ENCODE measurements around the gene NXPH4.

The NXPH4 gene

DNA sequence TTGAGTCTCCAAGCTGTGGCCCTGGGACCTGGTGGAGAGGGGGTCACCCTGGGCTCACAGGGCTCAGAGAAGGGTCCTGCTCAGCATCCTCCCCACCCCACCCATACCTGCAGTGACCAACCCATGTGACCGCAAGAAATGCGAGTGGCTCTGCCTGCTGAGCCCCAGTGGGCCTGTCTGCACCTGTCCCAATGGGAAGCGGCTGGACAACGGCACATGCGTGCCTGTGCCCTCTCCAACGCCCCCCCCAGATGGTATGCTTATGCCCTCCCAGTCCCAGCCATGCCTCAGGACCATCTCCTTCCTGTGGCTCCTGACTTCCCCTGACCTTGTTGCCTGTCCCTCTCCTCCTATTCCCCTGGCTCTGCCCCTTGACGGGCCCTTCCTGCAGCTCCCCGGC lies 6.7 kb upstream of the NXPH4 start:
- TF ChIP-seq, protein P1, sequence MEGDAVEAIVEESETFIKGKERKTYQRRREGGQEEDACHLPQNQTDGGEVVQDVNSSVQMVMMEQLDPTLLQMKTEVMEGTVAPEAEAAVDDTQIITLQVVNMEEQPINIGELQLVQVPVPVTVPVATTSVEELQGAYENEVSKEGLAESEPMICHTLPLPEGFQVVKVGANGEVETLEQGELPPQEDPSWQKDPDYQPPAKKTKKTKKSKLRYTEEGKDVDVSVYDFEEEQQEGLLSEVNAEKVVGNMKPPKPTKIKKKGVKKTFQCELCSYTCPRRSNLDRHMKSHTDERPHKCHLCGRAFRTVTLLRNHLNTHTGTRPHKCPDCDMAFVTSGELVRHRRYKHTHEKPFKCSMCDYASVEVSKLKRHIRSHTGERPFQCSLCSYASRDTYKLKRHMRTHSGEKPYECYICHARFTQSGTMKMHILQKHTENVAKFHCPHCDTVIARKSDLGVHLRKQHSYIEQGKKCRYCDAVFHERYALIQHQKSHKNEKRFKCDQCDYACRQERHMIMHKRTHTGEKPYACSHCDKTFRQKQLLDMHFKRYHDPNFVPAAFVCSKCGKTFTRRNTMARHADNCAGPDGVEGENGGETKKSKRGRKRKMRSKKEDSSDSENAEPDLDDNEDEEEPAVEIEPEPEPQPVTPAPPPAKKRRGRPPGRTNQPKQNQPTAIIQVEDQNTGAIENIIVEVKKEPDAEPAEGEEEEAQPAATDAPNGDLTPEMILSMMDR (conservative IDR thresholded peaks at IDR 0.05; ENCODE audit: low read depth) = no peak
- POLR2A ChIA-PET (ENCODE audit: low non-redundant PET) = no interaction called here
- no peak for DNase-seq (ENCODE audit: low spot score)
- CTCF ChIA-PET = no interaction called here
- peak overlapping the region; percentile 49 for H3K27ac ChIP-seq

DNA sequence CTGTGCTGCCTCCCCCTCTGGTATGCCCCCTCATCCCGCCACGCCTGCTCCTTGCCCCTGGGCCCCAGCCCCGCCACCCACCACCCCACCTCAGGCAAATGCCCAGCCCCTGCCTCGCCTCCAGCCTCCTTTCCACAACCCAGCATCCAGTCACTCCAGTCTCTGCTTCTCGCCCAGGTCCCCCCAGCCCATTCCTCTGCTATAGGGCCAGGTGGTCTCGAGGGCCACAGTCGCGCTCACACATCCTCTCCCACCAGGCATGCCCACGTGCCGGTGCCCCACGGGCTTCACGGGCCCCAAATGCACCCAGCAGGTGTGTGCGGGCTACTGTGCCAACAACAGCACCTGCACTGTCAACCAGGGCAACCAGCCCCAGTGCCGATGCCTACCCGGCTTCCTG lies 6.1 kb upstream of the NXPH4 start:
- DNase-seq (ENCODE audit: low spot score) = no peak
- ChIA-PET CTCF (interaction anchor here (1.0 kb wide), 1 partner anchor 29 kb away, joined by 3 read pairs; no protein-coding TSS in a partner anchor), POLR2A (ENCODE audit: low non-redundant PET) (no interaction called here)
- TF ChIP-seq, protein P1 (conservative IDR thresholded peaks at IDR 0.05; ENCODE audit: low read depth) = no peak
- H3K27ac ChIP-seq = peak overlapping the region; percentile 49

DNA sequence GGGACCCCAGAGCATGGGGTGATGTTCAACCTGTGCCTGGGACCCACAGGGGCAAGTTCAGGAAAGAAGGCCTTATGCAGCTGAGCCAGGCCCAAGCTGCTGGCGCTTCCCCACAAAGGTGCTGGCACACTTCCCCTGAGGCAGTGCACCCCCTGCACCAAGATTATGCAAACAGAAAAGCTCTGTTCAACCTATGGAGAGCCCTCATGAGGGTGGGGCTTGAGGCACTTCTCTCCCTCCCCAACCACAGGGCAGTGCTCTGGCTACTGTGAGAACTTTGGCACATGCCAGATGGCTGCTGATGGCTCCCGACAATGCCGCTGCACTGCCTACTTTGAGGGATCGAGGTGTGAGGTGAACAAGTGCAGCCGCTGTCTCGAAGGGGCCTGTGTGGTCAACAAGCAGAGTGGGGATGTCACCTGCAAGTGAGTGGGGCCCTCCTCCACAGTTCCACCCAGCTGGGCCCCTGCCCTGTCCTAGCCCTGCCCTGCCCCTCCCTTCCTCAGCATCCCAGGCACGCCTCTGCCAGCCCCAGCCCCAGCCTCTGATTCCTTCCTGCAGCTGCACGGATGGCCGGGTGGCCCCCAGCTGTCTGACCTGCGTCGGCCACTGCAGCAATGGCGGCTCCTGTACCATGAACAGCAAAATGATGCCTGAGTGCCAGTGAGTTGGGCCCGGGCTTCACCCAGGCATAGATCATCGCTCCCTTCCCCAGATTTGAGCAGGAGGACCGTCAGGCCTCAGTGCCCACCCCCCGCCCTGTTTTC lies 5.5 kb upstream of the NXPH4 start:
- CTCF ChIA-PET = interaction anchor here (1.0 kb wide), 1 partner anchor 28 kb away, joined by 3 read pairs; no protein-coding TSS in a partner anchor
- peak overlapping the region; percentile 49 for H3K27ac ChIP-seq
- DNase-seq (ENCODE audit: low spot score) = no peak
- POLR2A ChIA-PET (ENCODE audit: low non-redundant PET) = no interaction called here
- TF ChIP-seq, protein P1 (conservative IDR thresholded peaks at IDR 0.05; ENCODE audit: low read depth) = no peak

DNA sequence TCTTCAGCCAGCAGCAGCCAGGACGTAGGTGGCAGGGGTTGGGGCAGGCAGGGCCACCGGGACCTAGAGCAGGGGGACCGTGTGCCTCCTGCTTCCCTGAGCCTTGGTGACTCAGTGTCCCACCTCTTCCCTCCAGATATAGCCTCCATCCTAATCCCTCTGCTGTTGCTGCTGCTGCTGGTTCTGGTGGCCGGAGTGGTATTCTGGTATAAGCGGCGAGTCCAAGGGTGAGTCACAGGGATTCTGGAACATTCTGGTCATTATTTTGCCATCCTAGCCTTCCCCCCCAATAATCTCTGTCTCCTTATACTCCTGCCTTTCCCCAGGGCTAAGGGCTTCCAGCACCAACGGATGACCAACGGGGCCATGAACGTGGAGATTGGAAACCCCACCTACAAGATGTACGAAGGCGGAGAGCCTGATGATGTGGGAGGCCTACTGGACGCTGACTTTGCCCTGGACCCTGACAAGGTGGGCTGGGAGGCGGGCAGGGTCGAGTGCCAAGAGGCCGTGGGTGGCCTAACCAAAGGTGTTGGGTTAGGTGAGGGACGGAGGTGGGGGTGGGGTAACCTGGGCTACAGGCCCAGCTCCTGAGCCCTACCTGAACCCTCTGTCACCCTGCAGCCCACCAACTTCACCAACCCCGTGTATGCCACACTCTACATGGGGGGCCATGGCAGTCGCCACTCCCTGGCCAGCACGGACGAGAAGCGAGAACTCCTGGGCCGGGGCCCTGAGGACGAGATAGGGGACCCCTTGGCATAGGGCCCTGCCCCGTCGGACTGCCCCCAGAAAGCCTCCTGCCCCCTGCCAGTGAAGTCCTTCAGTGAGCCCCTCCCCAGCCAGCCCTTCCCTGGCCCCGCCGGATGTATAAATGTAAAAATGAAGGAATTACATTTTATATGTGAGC lies 4.5 kb upstream of the NXPH4 start:
- TF ChIP-seq, protein P1 (conservative IDR thresholded peaks at IDR 0.05; ENCODE audit: low read depth) = no peak
- peak overlapping the region; percentile 49 for H3K27ac ChIP-seq
- CTCF ChIA-PET = interaction anchor here (0.8 to 7.0 kb wide), 4 partner anchors 29 to 38 kb away, joined by 3 to 147 read pairs (median 7); no protein-coding TSS in a partner anchor
- no peak for DNase-seq (ENCODE audit: low spot score)
- POLR2A ChIA-PET (ENCODE audit: low non-redundant PET) = no interaction called here

DNA sequence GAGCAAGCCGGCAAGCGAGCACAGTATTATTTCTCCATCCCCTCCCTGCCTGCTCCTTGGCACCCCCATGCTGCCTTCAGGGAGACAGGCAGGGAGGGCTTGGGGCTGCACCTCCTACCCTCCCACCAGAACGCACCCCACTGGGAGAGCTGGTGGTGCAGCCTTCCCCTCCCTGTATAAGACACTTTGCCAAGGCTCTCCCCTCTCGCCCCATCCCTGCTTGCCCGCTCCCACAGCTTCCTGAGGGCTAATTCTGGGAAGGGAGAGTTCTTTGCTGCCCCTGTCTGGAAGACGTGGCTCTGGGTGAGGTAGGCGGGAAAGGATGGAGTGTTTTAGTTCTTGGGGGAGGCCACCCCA lies 3.9 kb upstream of the NXPH4 start:
- TF ChIP-seq, protein P1 (conservative IDR thresholded peaks at IDR 0.05; ENCODE audit: low read depth) = no peak
- CTCF ChIA-PET = interaction anchor here (0.8 to 7.0 kb wide), 9 partner anchors 15 to 250 kb away, joined by 3 to 147 read pairs (median 11); partner anchors contain the start of gene SHMT2
- DNase-seq (ENCODE audit: low spot score) = no peak
- H3K27ac ChIP-seq = peak overlapping the region; percentile 49
- POLR2A ChIA-PET (ENCODE audit: low non-redundant PET) = no interaction called here

DNA sequence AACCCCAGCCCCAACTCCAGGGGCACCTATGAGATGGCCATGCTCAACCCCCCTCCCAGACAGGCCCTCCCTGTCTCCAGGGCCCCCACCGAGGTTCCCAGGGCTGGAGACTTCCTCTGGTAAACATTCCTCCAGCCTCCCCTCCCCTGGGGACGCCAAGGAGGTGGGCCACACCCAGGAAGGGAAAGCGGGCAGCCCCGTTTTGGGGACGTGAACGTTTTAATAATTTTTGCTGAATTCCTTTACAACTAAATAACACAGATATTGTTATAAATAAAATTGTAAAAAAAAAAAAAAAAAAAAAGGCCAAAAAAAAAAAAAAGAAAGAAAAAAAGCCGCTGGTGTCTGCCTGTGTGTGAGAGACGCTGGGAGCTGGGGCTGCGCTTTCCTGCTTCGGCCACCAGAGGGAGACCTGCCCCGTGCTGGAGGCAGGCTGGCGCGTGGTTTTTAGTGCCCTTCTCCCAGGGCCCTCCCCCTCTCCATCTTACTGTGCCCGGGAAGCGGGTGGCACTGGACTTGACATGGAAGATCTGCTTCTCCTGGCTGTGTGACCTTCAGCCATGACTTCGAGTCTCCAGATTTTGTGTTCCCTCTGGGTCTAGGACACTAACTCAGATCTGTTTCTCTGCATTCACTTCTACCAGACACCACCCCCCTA lies 3.4 kb upstream of the NXPH4 start:
- DNase-seq (ENCODE audit: low spot score) = peak; percentile 84
- TF ChIP-seq, protein P1 (conservative IDR thresholded peaks at IDR 0.05; ENCODE audit: low read depth) = peak; percentile 93
- CTCF ChIA-PET = interaction anchor here (0.5 to 7.0 kb wide), 14 partner anchors 12 to 314 kb away, joined by 3 to 147 read pairs (median 6); partner anchors contain the start of gene SHMT2
- H3K27ac ChIP-seq = peak overlapping the region; percentile 49
- POLR2A ChIA-PET (ENCODE audit: low non-redundant PET) = no interaction called here
